GM12872 (cell line): Measurements from ENCODE around the gene WASL.
A peak's percentile ranks its signal among the peaks of the same experiment; 100 is the strongest.

Experiments
- CTCF ChIP-seq: IDR thresholded peaks from 3 replicates; pipeline ENCODE4 v1.5.1; 2011; ENCODE audit warnings: low read depth, mild to moderate bottlenecking, low read length, moderate library complexity; ENCODE audit not compliant: insufficient read depth

Gene WASL

DNA sequence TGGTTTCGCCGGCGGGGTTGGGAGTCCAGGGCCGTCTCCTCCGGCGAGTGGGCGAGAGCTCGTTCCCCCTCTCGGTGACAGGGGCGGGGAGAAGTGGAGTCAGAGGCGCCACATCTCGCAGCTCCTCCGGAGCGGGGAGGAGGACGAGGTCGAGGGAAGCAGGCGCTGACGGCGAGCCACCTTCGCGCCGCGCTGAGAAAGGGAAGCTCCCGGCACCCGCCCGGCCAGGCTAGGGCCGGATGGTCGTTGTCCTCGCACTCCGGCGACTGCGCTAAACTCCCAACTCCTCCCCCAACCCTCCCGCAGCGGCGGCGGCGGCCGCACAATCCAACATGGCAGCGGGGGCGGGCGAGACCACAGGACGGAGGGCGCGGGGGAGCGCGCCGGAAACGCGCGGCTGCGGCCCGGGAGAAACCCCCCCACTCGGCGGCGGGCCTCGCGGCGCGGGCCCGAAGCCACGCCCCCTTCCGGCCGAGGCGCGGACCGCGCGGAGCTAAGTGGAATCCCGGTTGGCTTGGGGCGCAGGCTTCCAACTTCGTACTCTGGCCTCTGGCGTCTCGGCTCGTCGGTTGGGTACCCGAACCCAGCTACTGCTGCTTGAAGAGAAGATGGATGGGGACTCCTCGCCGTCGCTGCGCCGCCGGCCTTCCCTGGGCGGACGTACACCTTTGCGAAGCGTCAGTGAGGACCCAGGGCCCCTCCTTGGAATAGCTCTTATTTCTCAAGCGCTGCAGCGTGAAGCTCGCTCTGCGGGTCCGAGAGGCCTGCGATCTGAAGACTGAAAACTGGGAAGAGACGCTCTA lies at the start of gene WASL:
Gene WASL (minus strand): TSS at position 270 of the 803 bp plus-strand sequence. CDS start 269 bp downstream, at position 1.
- TF ChIP-seq CTCF: no peak

DNA sequence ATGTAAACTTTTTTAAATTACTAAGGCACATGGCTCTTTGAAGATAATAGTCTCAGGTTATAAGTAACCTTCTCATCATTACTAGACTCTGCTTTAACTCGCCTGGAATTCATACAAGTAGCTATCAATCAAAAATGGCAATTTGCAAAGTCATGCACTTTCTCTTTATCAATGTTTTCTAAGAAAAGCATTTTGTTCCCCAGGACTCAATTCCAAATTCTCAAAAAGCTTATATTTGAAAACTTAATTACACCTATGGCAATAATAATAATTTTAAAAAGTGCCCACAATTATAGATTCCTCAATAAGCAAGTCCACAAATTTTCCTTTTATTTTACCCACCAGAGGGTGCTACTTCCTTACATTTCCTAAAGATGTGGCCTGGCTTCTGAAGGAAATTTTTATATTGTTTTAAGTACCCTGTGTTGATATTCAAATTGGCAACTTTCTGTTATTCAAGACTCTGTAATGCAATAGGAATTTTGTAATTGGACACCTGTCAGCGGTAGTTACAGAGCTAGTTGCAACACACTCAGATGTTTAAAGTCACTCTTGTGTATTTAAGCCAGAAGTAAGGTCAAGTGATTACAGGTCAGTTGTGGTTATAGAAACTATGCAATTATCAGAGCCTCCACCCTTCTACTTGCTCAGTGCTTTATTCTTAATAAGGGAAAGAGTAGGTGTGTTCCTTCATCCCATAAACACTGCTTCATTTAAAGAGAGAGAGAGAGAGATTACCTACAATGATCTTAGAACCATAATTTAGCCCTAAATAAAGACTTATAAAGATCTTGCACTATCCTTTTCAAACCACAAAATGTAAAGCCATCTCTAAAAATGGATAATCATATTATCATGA lies 49.1 kb upstream of the WASL start:
- peak; percentile 26; the same call in 1 of the 3 replicates for TF ChIP-seq CTCF

DNA sequence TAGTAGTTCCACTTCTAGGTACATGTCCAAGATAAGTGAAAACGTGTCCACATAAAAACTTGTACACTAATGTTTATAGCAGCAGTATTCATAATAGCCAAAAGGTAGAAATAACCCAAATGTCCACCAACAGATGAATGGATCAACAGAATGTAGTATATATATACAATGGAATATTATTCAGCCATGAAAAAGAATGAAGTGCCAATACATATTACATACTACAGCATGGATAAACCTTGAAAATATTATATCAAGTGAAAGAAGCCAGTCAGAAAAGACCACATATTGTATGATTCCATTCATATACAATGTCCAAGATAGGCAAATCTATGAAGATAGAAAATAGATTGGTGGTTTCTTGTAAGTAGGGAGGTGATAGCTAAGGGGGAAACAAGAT lies 47.8 kb upstream of the WASL start:
- no peak for TF ChIP-seq CTCF

DNA sequence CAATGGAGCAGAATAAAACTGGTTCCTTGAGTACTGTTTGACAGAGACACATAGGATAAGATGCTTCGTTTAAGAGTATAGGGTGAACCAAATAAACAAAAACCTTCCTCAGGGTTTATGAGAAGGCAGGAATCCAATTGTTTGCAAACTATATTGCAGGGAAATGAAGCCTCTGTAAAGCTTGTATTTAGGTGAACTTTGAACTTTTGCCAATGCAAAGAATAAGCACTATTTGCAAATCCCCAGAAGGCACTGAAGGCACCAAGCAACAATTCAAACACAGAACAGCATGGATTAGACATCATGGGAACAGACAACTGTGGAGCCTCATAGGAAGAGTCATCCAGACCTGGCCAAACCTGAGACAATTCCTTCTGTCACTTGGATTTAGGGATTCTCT lies 47.1 kb upstream of the WASL start:
- no peak for TF ChIP-seq CTCF

GRCh38 chr7:123792547-123792946 lies 43.7 kb upstream of the WASL start:
- no peak for TF ChIP-seq CTCF

DNA sequence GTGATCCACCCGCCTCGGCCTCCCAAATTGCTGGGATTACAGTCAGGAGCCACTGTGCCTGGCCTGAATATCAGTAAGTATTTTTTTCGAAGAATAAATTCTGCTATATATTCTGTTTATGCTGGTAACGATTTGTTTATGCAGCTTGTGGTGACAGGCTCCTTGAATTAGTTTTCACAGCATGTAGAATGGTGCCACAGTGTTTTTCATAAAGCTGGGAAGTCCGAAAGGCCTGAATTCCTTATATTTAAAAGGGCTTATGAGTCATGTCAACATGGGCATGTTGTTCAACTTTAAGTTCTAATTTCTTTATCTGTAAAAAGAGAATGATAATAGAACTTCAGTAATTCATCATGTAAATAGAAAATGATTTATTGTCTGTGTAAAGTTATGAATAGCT lies 42.2 kb upstream of the WASL start:
- no peak for TF ChIP-seq CTCF

- no peak for TF ChIP-seq CTCF
Measured at GRCh38 chr7:123789817-123790216, 41.0 kb upstream of the WASL start.
